GM21381 (cell line): ENCODE measurements around the gene PTPRC.

Experiments
- ATAC-seq: cut with Tn5 transposase; IDR thresholded peaks from one replicate; pipeline ENCODE4 v1.9.1; 2021; ENCODE audit warnings: mild to moderate bottlenecking, moderate library complexity; ENCODE audit not compliant: unreplicated experiment

Gene PTPRC

DNA sequence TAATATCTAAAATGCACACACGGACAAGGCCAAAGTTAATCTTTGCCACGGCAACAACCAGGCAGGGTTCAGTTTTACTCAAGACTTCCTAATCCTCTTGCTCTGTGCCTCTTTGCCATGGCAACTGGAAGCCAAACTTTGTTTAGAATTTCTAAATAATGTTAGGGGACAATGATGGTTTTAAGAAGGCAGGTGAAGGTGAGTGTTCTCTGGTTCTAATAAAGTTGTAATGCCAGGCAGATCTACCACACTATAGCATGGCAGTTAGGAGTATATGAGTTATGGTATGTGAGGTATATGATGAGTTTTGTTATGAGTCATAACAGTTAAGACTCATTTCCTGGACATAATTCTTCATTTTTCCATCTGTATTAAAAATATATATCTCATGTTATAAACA lies 2.7 kb downstream of the PTPRC start:
- peak; percentile 50 for ATAC-seq

DNA sequence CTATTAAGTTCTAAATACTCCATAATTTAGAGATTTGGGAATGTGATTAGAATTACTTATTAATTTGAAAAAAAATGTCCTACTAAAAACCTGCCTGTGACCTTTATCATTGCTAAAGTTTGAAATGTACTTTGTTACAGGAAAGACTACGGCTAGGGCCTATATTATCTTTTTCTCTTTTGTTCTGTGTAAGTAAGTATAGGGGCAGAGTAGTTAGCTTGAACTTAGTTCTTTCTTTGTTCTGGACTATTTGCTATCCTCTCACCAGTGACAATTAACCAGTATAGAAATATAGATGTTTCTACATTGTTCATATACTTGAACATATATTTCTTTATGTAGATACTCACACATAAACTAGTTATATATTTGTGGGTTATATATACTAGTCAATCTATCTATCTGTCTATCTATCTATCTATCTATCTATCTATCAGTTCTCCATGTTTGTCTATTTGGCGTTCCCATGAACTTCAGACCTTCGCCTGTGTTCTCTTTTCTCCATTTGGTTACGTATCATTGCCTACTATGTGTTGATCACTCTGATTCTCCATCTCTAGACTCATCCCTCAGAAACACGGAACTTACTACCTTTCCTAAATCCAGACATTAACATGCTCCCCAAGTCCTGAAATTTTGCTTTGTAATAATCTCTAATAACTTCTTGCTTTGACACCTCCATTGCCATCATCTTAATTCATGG lies 3.3 kb downstream of the PTPRC start:
- no peak for ATAC-seq

DNA sequence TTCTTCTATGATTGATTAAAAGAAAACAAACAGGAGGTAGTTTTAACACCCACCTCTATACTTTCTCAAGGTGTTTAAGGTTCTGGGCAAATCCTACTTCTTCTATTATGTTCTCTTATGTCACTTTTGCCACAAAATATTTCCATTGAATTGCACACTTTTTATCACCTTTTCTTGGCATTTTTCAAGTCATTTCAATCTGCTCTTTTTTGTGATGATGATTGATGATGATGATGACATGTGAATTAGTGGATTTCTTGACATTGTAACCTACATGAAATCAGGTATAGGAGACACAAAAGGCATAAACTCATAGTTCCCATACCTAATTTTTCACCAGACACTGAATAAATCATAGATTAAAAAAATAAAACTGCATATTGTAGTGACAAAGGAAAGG lies 4.1 kb downstream of the PTPRC start:
- no peak for ATAC-seq

DNA sequence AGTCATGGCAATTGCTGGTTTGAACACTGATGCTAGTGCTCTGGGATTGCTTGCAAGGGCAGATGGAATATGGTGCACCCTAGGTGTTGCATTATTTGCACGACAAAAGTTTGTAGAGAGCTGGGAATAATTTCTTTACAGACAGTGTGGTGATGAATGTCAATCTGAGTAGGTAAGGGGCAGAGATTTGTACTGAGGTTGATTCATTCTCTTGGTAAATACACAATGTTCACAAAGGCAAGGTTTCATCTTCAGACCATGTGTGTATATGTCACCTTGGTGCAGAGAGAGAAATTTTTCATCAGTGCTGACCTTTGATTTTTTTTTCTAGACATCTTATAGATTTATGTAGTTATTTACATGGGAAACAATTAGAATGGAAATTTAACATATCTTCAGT lies 5.0 kb downstream of the PTPRC start:
- ATAC-seq = no peak

DNA sequence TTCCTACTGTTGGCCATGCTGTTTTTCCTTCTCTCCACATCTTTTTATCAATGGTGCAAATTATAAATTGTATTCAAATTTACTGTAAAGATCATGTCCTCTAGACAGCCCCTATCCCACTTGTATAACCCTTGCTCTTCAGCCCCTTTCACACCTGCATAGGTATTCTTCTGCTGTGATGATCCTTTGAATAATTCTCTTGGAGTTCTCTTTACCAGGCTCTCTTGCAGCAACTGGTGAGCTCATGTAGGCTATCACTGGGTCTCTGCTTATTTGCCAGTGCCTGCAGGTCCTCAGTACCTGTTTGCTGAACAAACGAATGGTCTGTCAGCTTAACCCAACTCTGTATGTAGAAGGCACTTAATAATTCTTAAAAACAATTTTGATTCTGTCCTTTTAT lies 8.2 kb downstream of the PTPRC start:
- ATAC-seq = no peak

DNA sequence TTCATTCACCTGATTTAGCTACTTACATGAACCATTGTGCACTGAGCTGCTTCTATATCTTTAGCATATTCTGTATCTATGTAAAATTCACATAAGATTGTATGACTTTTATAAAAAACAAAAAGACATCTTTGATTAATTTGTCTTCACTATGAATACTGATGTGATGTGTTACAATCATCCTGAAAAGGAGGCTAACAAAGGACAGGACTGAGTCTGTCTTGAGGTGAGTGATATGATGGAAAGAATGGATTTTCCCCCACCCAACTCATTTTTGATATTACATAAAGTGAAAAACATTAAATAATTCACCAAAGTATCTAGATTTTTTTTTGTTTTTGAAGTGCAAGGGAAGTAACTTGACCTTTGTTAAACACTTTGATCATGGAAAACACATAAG lies 9.8 kb downstream of the PTPRC start:
- ATAC-seq = no peak

DNA sequence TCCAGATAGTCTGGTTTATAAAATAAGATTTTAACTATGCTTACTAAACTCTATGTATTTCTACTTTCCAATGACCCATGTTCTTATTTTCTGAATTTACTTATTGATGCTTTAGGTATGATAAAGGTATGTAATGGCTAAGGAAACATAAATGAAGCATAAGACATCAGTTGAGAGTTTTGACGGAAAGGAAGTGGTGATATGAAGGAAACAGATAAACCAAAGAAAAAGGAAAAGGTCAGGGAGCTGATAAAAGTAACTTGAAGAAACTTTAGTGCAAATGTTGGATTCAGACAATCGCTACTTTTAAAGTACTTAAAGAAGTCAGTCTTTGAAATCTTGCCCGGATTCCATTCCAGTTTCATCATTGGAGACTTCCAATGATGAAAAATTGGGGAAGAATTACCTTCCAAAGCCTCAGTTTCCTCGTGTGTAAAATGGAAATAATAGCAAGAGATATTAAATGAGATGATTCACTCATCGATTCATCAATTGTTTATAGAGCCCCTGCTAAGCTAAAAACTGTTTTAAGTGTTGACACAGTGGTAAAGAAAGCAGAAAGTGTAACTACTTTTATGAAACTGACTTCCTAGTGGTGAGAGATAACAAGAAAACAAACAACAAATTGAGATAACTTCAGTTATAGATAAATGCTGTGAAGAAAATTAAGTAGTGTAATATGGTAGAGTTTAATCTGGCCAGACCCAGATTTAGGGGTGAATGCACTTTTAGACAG lies 10.6 kb downstream of the PTPRC start:
- ATAC-seq = no peak

DNA sequence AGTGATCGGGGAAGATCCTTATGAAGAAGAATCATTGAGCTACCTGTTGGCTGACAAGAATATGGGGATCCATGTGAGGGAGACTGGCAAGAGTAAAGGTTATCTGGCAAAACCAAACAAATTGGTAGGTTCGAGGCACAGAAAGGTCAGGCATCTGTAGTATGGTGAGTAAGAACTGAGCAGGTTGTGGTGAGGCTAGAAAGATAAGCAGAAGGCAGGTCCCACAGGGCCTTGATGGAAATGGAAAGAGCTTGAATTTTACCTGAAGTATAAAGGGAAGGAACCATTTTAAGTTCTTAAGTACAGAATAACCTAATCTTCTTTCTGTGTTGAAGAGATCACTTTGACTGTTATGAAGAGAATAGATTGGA lies 11.1 kb downstream of the PTPRC start:
- ATAC-seq = peak; percentile 40

DNA sequence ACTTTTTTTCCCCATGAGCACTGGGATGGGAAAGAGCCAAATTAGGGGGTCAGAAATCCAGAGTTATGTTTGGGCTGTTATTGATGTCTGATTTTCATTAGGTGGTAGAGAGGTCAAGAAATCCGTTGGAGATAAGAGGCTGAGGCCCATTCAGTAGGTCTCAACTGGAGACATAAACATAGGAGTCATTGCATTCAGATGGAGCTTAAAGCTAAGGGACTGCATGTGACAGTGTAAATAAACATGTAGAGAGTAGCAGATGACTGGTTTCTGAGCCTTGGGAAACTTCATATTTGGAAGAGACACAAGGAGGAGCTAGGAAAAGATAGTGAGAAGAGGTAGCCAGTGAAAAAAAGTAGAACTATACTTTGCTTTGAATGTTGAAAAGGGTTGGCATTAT lies 11.7 kb downstream of the PTPRC start:
- no peak for ATAC-seq

DNA sequence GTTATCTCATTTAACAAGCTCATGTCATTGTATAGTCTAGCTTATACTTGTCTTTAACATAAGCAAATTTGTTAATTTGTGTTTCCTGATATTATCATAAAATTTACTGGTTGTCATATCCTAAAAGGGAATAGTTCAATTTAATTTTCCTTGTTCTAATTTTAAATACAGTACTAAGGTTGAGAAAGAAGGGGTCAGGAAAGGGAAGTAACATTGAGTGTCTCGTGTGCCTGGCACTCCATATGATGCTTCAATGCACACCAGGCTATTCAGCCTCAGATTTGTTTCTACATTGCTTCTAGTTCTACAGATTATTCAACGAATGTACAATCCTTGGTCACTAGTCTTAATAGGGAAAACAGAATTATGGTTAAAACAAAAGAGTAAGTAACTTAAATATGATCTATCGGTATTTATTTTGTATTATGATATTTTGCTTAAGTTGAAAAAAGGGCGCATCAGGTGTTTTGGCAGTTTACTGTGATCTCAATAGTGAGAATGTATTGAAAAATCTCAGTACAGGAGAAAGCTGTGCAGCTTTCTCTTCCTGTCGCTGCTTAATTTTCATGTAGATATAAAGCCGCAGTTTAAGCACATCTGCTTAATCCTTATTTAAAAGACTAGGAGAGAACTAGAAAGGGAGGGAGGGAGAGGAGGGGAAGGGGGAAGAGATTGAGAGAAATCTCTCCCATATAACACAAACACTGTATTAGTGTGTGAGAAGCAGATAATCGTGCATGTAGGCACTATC lies 13.0 kb downstream of the PTPRC start:
- ATAC-seq = no peak

DNA sequence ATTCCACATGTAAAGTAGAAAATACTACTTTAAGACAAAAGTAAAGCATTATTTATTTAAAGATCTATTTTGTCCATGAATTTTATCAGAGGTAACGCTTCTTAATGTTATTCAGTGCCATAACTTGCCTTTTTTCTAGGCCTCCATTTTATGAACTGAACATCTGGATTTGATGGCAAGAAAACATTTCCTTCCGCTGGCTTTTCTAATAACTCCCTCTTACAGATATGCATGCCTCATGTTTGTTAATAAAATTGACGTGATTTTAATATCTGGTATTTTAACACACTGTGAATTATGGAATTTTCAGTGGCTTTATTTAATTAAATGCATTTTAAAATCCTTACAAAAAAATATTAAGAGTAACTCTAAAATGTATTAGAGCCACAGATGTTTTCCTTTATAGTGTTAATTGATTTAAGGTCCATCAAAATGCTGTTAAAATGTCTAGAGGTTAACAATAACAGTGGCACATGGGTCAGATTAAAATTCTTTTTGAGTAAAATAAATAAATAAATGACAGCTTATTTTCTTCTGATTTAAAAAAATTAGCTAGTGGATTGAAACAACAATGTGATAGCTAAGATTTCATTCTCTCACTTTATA lies 15.1 kb downstream of the PTPRC start:
- no peak for ATAC-seq

DNA sequence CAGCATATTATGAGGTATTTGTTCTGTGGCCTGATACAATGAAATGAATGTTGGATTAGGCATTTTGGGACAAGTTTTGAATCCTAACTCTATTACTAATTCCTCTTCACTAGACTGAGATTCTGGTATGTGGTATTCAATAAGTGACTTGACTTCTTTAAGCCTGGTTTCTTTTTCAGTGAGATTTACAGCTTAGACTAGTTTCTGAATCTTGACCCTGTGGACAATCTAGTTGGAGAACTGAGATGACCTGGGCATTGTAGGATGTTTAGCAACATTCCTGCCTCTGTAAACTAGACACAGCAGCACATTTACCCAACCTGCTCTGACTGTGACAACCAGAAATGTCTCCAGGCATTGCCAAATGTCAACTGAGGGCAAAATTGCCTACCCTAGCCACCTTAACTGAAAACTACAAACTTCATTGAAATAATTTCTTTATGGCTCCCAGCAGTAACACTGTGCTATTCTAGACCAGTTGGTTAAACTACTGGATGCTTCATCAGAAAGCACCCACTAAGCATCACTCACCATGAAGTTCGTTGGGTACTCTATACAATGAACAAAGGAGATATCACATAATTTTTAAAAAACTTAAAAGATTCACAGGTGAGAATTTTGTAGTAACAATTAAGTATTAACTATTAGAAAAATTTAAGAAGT lies 16.8 kb downstream of the PTPRC start:
- ATAC-seq = no peak

DNA sequence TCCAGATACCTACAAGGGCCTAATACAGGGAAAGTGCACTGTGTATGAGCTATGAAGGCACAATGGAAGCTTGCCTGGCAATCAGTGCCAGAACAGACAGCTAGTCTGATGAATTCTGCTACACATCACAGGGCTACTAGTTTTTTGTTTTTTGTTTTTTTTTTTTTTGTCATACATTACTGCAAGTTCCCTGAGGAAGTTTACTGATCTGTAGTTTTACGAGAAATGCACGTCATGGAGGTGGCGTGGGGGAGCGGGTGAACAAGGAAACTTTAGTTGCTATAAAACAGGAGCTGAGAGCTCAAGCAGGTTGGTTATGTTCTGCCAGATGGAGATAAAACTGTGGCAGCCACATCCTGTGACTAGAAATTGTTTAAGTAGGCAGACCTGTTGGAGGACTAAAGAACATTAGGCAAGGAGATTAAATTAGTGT lies 17.7 kb downstream of the PTPRC start:
- peak; percentile 25 for ATAC-seq

DNA sequence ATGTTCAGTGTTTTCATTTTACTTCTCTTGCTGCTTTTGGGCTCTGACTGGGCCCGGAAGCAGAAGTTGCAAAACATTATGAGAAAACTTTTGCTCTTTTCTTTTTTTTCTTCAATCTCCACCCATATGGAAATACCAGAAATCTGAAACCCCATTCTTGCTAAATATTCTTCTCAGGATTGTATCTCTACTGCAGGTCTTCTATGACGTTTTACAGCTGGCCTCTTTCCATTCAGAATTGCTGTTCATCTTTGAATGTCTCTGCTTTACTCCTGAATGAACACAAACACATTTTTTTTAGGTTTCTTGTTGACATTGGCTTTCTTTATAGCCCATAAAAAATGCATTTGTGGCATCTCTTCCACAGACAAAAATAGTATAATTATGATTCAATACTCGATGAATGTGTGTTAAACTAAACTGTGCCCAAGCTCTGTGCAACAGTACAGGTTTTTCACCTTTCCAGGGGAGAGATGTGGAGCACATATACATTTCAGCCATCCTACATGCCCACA lies 18.8 kb downstream of the PTPRC start:
- no peak for ATAC-seq

DNA sequence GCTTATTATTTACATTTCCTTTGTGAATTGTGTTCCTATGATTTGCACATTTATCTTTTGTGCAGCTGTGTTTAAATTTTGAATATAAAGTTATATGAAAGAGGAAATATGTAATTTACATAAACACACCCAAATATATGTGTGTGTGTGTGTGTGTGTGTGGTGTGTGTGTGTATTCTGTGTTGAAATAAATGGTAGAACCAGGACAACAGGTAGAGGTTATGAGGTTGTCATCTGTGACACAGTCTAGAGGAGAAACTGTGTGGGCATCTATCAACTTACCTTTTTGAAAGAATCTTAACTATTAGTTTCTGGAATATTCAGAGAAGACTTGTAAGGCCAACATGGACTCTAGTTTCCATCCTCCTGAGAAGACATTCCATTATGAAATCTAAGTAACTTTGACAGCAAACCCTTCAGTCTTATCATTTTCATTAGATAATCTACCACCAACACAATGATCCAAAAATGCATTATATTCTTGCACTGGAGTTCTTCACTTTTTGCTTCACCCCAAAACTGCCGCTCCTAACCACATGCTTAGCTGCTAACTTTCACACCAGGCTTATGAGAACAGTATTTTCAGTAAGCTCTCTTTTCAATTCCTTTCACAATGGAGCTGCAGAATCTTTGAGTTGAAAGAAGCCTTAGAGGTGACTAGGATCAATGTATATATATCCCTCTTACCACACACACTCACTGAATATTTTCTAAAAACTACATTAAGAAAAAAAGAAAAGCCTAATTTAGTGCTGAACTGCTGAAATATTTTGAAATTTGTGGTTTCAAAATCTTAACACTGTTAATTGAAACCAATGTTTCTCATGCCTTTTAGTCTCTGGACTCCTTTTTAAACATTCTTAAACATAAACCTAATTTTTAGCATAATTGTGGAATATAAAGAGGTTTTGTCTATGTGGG lies 21.8 kb downstream of the PTPRC start:
- peak; percentile 45 for ATAC-seq

DNA sequence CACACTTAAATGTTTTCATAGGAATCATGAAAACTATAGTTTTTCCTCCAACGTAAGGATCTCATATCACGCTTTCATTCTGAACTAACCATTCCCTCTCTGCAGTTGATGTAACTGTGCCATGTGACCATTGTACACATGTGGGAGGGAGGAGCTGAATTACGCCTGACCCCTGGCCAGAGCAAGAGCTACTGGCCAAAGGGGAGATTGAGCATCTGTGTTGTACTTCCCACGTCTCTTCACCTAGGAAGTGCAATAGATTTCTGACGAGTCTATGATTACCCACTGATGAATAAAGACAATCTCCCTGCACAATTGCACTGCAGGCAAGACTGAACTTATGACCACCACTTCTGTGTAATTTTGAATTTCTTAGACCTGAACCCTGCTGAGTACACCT lies 24.0 kb downstream of the PTPRC start:
- ATAC-seq = no peak

DNA sequence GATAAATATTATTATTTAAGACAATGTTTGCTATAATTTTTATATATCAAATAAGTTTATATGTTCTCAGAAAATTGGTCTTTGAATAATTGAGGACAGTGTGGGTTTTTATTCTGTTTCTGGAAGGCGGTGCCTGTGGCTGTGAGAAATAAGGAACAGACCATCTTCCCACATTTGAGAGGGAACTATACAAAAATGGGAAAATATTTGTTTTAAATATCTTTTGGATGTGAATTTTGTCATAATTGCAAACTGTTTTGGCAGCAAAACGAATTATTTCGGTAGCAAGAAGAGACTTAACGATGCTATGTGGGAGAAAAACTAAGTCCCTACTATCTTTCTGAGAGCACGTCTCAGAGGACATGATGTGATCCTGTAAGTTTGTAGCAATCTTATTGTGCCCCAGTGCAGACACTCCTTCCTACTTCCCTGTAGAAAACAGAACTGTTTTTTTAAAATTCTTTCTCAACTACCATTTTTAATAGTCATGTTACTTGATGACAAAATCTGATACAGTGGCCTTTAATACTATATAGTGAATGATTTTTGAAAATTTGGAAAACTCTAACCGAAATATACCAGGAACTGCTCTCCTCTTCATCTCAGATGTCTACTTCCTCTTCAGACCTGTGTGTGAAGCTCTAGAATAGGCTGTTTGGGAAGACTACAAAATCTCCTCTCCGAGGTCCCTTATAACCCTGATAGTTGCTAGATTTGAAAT lies 25.4 kb downstream of the PTPRC start:
- no peak for ATAC-seq

DNA sequence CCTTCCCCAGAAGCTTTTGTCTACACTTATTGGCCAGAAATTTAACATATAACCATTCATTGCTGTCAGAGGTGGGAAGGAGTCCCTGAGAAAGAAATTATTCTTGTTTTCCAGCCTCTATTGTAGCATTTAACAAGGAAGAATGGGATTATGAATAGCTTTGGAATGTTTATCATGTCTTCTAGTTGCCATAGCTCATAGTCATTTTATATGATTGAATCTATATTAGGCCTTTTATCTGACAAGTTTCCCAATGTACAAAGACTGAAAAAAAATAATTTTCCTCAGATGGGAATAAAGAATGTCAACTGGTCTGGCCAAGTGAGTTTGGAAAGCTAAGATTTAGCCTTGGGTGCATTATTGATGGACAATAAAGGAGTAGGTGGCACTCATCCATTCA lies 28.3 kb downstream of the PTPRC start:
- ATAC-seq = no peak

DNA sequence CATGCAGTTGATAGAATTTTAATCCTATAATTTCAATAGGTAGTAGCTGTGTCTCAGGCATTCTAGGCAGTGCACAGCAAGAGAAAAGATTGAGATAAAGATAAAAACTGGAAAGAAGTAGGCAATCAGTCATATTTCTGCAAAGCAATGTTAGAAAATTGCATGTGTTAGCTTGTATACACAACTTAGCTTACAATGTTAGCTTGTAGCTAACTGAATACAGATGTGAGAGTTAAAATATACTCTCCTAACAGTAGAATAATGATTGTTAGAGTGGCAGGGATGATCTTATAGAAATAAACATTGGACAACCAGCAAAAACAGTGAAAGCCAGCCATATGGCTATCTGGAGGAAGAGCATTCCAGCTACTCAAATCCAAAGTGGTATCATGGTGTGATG lies 29.0 kb downstream of the PTPRC start:
- ATAC-seq = no peak
